Measurements from ENCODE around the gene FUT2.
"Not testable (repeated sequence)": the region's sequence is repeated elsewhere in the genome, so short reads cannot be mapped to it uniquely, and the experiment has no call there.

The FUT2 gene

DNA sequence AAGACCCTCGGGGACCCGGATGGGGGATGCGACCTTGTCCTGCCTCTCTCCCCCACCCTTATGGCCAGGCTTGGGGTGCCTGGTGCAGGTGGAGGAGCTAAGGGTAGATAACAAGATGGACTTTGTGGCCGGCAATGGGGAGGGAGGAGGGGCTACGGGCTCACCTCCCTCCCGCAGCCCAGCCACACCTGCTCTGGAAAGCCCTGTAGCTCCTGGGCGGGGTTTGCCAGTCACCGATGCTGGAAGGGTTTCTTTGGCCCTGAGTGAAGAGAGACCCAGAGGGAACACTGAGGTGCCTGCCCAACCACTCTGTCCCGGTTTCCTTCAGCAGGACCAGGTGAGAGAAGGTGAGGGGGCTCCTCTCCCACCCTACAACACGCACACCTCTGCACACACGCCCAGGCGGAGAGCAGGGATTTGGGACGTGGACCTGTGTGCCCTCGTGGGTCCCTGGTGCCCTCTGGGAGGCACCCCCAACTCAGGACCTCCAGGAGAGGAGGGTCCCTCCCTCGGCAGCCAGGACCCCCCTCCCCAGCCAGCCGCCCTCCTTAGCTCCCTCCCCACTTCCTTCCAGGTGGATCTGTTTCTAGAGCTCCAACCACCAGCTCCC, at the start of gene FUT2:
FUT2 (plus strand) TSS at position 229 of the 610 bp plus-strand sequence. CDS start 6,986 bp downstream, outside the sequence.
- DNase-seq, result no peak

DNA sequence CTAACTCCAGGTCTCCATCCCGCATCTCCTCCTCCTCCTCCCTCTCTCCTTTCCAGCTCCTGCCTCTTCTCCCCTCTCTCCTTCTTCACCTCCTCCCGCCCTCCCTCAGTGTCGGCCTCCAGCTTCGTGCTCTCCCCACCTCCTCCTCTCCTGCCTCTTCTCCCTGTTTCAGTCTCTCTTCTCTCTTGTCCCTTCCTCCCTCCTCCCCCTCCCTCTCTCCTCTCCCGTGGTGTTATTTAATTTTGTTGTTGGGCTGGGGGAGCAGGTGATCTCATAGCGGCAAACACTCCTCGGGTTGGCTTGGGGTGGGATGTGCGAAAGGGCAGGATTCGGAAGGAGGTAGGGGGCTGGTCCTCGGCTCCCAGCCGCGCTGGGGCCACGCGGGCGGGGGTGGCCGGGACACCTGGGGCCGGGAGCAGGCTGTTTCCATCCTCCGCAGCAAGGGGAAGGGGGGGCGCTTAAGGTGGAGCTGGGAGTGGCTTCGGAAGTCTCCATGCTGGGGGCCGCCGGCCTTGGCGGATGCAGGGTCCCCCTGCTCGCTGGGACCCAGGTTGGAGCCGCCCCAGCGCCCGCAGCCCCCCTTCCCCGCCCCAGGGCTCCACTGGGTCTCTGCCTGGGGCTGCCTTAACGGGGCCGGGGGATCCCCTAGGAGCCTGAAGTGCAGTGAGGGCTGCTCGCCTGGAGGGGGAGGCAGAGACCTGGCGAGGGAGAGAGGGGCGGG, 49.6 kb upstream of the FUT2 start, which contains the start of gene CA11:
CA11 (minus strand) TSS at position 187 of the 721 bp plus-strand sequence. CDS start 555 bp downstream, outside the sequence.
- DNase-seq, result peak; percentile 89

DNA sequence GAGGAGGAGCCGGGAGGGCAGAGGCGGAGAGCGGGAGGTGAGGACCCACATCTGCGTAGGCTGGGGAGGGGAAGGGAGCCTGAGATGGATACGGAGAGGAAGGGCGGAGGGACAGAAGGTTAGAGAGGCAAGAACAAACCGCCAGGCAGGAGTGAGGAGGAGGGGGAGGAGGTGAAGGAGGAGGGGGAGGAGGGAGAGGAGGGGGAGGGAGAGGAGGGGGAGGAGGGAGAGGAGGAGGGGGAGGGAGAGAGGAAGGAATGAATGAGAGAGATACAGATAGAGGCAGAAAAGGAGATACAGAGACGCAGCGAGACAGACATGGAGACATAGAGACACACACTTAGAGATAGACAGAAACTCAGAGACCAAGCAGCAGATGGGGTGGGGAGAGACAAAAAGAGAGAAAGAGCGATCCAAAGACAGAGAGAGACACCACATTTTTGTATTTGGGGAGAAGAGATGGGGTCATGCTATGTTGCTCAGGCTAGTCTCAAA, 49.0 kb upstream of the FUT2 start:
- no peak for DNase-seq

DNA sequence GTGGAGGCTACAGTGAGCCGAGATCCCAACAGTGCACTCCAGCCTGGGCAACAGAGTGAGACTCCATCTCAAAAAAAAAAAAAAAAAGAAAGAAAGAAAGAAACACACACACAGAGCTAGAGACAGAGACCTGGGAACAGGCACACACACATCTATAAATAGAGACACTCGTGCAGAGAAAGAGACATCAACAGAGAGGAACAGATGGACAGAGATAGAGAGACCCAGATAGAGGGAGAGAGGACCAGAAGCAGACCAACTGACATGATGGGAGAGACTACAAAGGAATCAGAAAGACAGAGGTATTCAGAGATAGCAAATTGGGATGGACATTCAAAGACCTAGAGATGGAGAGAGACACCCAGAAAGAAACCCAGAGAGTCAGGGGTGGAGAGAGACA, 47.6 kb upstream of the FUT2 start:
- DNase-seq, result no peak

DNA sequence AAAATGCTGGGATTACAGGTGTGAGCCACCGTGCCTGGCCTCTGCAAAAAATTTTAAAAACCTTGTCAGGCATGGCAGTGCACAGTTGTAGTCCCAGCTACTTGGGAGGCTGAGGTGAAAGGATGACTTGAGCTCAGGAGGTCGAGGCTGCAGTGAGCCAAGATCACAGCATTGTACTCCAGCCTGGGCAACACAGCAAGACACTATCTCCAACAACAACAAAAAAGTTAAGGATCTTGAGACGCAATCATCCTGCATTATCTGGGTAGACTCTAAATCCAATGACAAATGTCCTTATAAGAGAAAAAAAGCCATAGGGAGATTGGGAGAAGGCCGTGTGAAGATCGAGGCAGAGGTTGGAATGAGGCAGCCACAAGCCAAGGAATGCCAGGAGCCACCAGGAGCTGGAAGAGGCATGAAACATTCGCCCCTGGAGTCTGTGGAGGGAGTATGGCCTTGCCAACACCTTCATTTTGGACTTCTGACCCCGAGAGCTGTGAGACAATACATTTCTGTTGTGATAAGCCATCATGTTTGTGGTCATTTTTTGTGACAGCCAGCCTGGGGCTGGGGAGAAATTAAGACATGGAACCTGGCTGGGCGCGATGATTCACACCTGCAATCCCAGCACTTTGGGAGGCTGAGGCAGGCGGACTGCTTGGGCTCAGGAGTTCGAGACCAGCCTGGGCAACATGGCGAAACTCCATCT, 44.6 kb upstream of the FUT2 start:
- no peak for DNase-seq

DNA sequence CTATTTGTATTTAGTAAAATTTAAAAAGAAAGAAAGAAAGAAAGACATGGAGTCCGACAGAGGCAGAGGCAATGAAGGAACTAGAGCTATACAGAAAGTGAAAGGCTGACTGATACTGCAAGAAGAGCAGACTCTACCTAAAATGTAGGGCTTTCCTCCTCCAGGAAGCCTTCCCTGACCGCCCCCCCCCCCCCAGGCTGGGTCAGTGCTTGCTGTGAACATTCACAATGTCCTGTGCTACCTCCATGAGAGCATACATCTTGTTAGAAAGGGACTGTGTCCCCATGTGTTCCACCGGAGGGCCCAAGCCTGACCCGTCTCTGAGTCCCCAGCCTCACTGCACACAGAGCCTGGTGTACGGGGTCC, 44.1 kb upstream of the FUT2 start:
- DNase-seq, result no peak

DNA sequence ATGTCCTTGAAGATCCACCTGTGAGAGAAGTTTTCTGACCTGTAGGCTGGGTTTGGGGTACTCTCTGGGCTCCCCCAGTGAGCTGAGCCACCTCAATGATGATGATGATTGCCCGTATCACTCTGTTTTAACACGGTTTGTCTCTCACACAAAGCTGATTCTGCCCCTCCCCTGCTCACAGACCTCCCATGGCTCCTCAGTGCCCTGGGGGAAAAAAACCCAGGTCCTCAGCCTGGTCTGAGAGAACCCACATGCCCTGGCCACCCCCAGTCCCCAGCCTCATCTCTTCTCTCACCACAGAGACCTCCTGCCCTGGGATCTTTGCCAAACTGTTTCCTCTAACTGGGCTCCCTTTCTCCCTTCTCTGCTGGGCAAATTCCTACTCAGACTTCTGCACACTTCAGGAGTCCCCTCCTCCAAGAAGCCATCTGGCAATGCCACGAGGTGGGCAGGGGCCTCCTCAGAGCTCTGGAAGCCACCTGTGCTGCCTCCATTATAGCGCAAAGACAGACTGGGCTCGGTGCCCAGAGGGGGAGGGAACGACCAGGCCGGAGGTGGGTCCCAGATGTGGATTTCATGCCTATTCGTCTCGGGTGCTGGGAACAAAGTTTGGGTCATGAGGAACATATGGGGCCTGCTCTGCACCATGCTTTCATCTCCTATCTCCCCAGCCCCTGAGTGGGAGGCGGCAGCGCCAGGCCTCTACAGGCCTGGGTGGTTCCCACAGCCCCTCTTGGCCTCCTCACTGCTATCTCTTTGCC, 41.3 kb upstream of the FUT2 start:
- DNase-seq, result no peak

DNA sequence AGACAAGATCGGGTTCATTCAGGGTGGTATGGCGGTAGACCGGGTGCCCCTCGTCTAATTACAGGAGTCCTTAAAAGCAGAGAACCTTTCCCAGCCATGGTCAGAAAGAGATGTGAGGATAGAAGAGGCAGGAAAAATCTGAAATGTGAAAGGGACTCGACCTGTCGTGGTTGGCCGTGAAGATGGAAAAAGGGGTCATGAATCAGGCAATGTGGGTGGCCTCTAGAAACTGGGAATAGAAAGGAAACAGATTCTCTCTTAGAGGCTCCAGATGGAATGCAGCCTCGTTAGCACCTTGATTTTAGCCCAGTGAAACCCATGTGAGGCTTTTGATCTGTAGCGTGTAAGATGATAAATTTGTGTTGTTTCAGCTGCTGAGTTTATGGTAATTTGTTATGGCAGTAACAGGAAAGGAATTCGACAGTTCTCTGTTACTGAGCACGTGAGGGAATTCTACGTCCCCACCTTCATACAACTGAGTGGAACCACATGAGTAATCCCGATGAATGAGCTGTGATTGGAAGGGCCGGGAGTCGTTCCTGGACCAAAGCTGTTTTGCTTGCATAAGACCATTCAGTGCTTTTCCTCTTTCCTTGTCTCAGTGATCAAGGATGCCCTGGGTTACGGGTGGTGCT, 38.8 kb upstream of the FUT2 start:
- DNase-seq, result no peak

DNA sequence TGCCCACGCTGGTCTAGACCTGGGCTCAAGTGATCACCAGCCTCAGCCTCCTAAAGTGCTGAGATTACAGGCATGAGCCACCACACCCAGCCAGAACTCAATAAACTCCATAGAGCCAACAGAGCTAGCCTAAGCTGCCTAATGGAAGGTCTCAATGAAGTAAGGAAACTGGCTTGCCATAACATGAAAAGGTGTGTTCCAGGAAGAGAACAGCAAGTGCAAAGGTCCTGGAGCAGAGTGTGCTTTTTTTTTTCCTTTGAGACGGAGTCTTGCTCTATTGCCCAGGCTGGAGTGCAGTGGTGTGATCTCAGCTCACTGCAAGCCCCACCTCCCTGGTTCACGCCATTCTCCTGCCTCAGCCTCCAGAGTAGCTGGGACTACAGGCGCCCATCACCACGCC, 37.9 kb upstream of the FUT2 start:
- not testable (repeated sequence) for DNase-seq

DNA sequence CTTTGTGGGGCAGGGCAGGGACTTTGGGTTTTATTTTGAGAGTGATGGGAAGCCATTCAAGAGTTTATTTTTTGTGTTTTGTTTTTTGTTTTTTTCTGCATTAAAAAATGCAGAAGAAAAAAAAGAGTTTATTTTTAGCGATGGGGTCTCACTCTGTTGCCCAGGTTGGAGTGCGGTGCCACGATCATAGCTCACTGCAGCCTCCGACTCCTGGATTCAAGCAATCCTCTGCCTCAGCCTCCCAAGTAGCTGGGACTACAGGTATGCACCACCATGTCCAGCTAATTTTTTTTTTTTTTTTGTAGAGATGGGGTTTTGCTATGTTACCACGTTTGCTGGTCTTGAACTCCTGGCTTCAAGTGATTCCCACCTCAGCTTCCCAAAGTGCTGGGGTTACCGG, 37.3 kb upstream of the FUT2 start:
- no peak for DNase-seq

DNA sequence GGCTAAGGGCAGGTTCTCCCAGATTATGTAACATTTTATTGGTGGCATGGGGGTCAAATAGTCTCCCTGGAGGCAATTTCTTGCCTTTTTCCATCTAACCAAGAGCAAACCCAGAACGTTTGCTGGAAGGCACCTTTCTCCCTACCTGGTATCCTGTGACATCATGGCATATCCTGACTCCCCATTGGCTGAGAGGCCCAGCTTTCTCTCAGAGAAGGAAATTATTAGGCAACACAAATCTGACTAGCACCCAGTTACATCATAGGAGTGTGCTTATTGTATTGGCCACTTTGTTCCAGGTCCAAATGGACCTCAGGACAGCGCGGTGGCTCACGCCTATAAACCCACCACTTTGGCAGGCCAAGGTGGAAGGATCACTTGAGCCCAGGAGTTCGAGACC, 36.0 kb upstream of the FUT2 start:
- DNase-seq, result no peak

DNA sequence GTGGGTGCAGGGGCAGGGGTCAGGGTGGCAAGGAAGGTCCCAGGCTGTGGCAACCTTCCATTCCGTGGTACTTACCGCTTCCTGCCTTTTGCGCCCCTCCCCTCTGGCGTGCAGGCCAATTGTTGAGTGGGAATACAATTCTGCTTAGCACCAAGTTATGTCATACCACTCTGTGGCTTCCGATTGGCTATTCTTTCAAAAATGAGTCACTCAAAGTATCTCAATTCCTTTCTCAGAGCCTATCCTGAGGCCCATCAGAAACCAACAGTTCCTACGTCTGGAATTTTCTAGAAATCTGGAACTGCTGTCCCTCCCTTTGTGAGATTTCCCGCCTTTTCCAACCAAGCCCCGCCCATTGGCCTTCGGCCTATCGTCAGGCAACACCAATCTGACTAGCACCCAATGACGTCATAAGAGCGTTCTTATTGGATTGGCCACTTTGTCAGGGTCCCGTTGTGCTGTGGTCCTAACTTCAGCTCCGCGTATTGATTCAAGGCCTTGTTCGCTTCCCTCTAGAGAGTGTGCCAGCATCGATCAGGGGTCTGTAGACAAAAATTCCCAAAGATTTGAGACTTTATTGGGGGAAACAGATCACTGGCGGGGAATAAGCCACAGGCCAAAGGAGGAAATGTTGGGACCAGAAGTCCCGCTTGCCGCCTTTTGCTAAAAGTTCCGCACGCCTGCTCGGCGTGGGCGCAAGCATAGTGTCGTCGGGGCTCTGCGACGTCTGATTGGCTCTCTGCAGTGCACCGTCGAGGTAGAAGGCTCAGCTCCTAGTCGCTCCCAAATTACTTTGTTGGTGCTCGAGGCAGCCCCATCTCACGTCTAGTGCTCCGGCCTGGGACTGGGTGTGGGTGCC, 34.7 kb upstream of the FUT2 start:
- peak; percentile 66 for DNase-seq

DNA sequence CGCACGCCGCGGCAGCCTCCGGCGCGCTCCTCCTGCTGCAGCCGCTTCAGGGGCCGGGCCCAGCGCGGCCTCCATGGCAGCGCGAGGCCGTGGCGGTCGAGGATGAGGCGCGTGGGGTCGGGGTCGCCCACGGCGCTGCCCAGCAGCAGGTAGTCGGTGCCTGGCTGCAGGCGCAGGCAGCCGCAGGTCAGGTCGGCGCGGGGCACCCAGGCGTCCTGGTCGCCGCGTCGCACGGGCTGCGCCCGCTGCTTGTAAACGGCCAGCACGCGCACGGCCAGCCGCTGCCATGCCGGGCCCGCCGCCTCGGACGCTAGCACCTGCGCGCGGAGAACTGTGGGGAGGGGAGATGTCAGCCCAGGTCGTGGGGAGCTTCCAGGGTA, 34.1 kb upstream of the FUT2 start:
- no peak for DNase-seq

DNA sequence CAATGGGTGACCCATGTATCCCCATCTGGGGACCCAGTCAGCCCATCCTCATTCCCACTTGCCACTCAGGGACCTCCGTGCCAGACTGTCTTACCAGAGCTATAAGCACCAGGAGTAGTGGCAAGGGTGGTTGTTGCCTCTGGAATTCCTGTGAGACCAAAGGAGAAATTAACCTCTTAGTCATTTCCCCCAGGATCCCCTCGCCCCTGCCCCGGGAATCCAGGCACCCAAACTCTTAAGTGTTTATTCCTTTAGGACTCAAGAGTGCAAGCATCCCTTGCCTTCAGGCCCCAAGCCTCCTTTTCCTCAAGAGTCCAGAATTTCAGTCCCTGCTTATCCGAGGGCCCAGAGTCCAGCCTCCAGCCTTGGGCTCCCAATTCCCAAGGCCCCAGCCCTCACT, 32.1 kb upstream of the FUT2 start:
- no peak for DNase-seq

DNA sequence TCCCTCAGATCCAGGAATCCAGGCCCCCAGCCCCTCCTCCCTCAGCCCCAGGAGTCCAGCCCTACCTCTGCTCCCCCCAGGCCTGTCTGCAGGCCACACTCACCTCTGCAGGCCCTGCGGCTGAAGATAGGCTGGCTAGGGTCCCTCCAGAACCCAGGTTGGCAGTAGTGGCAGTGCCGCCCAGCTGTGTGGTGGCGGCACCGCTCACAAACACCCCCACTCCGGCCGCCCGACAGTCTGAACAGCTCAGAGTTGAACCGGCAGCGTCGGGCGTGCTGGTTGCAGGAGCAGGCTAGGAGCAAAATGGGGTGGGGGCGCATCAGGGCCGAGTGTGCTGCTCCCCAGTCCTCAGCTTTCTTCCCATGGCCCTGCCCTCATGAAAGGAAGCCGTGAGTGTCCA, 31.3 kb upstream of the FUT2 start:
- DNase-seq, result no peak

DNA sequence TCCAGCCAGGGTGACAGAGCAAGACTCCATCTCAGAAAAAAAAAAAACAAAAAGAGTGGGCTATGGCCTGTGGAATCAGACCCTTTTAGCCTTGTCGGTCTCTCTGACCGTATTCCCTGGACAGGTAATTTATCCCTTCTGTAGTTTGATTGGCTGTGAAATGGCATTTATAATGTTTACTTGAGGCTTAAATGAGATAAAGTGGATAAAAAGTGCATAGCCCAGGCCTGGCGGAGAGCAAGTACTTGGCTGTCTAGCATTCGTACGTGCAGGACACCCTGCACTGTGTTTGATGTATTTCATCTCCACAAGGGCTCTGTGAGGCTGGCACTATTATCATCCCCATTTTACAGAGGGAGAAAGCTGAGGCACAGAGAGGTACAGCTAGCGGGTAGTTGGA, 30.0 kb upstream of the FUT2 start:
- no peak for DNase-seq

DNA sequence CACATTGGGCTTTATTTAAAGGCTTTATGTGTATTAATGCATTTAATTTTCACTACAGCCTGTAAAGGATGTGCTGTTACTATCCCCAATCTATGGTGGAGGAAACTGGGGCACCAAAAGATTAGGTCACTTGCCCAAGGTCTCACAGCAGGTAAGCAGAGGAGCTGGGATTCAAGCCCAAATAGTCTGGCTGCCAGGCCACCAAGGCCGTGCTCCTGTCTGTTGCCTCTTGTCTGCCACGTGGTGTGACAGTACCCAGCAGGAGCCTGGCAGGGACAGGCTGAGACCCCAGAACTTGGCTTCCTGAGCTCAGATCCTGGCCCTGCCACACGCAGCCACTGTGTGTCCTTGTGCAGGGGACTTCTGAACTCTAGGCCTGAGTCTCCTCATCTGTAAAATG, 27.4 kb upstream of the FUT2 start:
- no peak for DNase-seq

DNA sequence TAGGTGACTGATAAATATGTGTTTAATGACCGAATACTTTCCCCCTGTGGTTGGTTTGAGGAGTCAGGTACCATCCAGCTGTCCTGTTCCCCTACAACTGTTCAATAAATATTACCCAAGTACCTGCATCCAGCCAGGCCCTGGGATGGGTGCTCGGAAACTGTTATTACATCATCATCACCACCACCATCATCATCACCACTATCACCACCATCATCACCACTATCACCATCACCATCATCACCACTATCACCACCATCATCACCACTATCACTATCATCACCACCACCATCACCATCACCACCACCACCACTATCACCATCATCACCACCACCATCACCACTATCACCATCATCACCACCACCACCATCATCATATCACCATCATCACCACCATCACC, 27.0 kb upstream of the FUT2 start:
- no peak for DNase-seq

DNA sequence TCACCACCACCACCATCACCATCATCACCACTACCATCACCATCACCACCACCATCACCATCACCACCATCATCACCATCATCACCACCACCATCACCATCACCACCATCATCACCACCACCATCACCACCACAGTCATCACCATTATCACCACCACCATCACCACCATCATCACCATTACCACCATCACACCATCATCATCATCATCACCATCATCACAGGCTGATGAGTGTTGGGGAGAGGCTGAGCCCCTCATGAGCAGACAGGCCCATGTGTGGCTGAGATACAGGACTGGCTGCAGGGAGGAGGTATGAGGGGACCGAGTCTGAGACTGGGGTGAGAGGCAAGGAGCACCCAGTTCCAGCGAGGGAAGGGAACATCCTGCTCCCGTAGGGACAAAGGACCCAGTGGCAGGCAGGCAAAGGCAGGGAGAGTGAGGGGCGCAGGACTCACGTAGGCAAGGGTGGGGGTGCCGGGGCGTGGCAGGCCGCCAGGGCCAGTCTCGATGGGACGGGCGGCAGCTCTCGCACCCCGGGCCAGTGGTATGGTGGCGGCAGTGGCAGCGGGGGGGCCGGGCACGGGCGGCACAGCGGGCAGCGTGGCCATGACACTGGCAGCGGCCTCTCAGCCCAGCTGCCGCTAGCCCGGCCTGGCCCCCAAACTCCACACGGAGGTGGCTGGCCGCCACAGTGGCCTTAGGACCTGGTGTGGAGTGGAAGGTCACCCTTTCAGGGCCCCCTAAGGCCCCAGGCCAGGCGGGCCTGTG, 25.7 kb upstream of the FUT2 start:
- no peak for DNase-seq

DNA sequence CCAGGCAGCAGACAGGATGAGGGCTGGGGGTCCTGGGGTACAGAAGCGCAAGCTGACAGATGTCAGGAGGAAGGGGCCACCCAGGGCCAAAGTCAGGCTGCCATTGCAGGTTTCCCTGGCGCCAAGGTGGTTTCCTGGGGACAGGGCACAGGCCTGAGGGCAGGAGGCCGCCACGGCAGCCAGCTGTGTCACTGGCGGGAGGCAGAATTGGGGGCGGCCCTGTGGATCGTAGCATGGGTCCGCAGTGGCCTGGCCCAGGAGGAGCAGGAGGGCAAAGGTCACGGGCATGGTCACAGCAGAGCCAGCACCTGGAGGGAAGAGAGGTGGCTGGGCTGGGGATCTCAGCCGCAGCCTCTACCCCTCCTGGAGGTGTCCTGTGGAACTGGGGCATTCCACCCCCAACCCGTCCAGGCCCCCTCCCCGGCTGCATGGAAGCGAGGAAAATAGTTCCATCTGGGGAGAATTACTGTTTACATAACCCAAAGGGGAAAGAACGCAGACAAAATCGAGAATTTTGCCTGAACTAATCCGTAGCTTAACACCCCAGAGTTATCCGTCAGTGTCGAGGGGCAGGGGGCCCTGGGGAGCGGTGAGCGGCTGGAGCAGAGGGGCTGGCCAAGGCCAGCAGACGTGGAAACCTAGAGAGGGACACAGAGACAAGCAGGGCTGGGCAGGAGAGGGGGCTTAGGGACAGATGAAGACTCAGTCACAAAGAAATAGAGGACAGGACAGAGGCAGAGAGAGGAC, 24.9 kb upstream of the FUT2 start:
- no peak for DNase-seq

Measured in activated effector memory CD4-positive, alpha-beta T cell treated with Interleukin-2 at 50 U/mL for 16 hours (primary cell).